H7 (cell line): ENCODE data around the gene NDUFB5. TPM values are rescaled to one million over a fixed set of nuclear protein-coding genes. Genes with fewer than 3 reads are reported as not detected.
A peak's percentile ranks its signal among the peaks of the same experiment; 100 is the strongest.

Experiments used
- DNase-seq: peaks from one replicate; pipeline ENCODE4 v3.0.0; 2012
- H3K27me3 ChIP-seq: 2 replicates; pipeline ENCODE4 v1.6.0; 2011; ENCODE audit warnings: mild to moderate bottlenecking, low read length; ENCODE audit not compliant: control insufficient read depth, insufficient read depth
- H3K36me3 ChIP-seq: replicated peaks from 2 replicates; pipeline ENCODE4 v1.5.1; 2011; ENCODE audit warnings: low read length; ENCODE audit not compliant: control insufficient read depth, insufficient read depth
- H3K4me3 ChIP-seq: 2 replicates; pipeline ENCODE4 v1.5.1; 2011; ENCODE audit warnings: low read depth, mild to moderate bottlenecking, control low read depth, low read length, moderate library complexity; ENCODE audit not compliant: insufficient read depth
- total RNA-seq: library from RNA; depleted of rRNA; stranded (reverse); fragments of >200 nt; shearing (Covaris generic); gene quantifications from 2 replicates; pipeline ENCODE4 v1.2.3, GENCODE V29; 2014

Gene NDUFB5
- total RNA-seq, 1 experiment from 2014 or later: 172 TPM

DNA sequence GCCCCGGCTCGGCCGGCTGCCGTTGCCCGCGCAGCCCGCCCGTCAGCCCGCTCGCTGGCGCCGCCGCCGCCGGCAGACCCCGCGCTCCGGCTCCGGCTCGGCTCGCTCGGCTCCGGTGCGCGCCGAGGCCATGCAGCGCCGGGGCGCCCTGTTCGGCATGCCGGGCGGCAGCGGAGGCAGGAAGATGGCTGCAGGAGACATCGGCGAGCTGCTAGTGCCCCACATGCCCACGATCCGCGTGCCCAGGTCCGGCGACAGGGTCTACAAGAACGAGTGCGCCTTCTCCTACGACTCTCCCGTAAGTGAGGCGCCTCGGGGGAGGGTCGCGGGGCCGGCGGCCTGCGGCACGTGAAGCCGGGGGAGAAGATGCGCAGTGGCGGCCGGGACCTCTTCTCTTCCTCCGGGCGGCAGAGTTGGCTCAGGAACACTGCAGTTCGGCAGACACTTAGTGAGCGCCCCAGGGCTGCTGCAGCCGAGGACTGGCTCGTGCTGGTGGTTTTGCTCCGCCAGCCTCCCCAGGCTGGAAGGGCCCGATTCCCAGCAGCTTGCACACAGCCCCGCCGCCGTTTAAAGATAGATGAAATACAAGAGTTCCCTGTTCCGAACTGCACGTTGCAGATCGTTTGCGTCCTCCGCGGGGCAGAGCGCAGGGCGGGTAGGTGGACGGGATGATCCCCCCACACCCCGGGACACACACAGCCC is 48.7 kb downstream of the NDUFB5 start:
- no peaks in the 10 kb centered on the region for H3K27me3 ChIP-seq
- peak overlapping the region; percentile 93 for H3K4me3 ChIP-seq
- H3K36me3 ChIP-seq: no peaks in the 10 kb centered on the region
- peak; percentile 81 for DNase-seq

DNA sequence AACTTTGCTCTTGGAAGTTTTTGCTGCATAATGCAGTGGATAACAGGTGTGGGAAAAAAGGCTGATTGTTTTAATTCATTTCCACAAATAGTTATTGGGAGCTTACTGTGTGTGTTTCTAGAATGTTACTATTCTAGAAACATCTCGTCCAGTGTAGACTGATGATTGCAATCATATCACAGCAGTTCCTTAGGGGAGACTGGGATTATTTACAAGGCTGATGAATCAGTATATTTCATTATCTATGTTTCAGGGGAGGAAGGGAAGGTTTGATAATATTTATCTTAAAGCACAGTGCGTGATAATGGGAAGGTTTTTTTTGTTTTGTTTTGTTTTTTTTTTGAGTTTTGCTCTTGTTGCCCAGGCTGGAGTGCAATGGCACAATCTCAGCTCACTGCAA is 50.6 kb downstream of the NDUFB5 start:
- no peak for DNase-seq
- H3K27me3 ChIP-seq: no peaks in the 10 kb centered on the region
- no peak overlapping the region for H3K4me3 ChIP-seq
- H3K36me3 ChIP-seq: no peaks in the 10 kb centered on the region

DNA sequence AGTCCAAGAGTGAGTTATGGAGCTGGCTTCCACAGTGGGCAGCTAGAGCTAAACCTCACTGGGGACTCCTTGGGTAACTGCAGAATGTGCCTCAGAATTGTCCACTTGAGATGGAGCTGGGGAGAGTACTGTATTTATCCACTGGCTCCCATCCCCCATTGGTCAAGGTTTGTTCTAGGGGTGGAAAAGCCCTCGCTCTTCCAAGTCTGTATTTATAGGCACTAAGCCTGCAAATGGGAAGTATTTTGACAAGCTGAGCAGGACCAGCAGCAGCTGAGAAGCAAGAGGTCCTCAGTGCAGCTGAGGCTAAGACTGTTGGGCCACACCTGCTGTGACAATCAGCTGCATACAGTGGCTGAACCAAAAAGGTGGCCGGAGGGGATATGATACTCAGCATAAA is 54.0 kb downstream of the NDUFB5 start:
- Histone ChIP-seq H3K27me3 (no peaks in the 10 kb centered on the region), H3K36me3 (no peaks in the 10 kb centered on the region), H3K4me3 (no peak overlapping the region)
- no peak for DNase-seq

DNA sequence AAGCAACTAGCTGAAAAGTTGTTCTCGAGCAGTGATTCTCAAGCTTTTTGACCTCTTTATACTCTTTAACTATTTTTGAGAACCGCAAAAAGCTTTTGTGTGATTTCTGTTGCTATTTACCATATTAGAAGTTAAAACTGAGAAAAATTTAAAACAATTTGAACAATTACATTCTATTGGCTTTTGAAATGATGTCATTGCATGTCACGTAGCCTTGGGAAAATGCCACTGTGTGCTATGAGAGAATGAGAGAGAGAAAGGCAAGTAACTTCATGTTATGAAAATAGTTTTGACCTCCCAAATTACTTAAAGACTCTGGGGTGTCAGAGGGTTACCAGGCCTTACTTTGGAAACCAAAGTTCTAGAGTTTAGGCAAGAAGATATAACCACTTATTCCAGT is 56.3 kb downstream of the NDUFB5 start:
- H3K36me3 ChIP-seq: no peaks in the 10 kb centered on the region
- H3K4me3 ChIP-seq: no peak overlapping the region
- DNase-seq: no peak
- no peaks in the 10 kb centered on the region for H3K27me3 ChIP-seq

DNA sequence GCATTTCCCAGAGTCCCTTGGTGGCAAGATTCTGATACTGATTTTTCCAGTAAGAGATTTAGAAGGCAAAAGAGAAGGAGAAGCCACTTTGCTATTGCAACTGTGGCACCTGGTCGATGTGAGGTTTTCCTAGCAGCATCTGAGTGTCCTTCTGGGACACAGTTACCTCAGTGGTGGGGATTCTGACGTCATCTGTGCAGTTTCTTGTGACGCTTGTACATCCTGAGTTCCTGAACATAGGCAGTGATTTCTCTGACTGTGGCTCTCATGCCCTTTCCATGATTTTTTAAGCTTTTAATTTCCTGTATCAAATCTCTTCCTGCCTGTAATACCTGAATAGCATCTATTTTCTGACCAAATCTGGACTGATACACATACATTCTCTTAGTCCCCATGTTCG is 57.2 kb downstream of the NDUFB5 start:
- DNase-seq: no peak
- Histone ChIP-seq H3K36me3 (no peaks in the 10 kb centered on the region), H3K27me3 (no peaks in the 10 kb centered on the region), H3K4me3 (no peak overlapping the region)

DNA sequence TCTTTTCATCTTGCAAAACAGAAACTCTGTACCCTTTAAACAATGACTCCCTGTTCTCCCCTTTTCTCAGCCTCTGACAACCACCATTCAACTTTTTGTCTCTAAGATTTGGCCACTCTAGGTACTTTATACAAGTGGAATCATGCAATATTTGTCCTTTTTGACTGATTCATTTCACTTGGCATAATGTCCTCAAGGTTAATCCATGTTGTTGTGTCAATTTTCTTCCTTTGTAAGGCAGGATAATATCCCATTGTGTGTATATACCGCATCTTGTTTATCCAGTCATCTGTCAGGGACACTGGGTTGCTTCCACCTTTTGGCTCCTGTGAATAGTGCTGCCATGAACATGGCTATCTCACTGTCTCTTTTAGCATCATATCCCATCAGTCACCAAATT is 58.5 kb downstream of the NDUFB5 start:
- Histone ChIP-seq H3K36me3 (no peaks in the 10 kb centered on the region; the same call in 1 of the 2 replicates), H3K27me3 (no peaks in the 10 kb centered on the region), H3K4me3 (no peak overlapping the region)
- no peak for DNase-seq

DNA sequence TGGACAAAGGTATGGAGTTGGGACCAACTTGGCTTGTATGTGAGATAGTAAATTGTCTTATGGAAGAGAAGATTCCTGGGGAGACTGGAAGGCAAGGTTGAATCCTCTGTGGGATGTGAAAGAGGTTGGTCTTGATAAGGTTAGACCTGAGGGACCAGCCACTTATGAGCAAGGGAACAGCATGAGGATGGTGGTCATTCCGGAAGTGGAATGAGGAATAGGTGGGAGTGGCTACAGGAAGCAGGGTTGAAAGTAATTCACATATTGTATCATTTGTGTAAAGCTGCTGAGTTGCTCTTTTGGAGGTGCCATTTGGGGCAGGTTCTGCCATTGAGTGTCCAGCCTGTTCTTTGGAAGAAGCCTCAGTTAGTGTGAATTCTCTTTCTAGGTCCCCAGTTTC is 61.4 kb downstream of the NDUFB5 start:
- H3K4me3 ChIP-seq: no peak overlapping the region
- H3K27me3 ChIP-seq: no peaks in the 10 kb centered on the region
- no peak for DNase-seq
- H3K36me3 ChIP-seq: no peaks in the 10 kb centered on the region; the same call in 1 of the 2 replicates

DNA sequence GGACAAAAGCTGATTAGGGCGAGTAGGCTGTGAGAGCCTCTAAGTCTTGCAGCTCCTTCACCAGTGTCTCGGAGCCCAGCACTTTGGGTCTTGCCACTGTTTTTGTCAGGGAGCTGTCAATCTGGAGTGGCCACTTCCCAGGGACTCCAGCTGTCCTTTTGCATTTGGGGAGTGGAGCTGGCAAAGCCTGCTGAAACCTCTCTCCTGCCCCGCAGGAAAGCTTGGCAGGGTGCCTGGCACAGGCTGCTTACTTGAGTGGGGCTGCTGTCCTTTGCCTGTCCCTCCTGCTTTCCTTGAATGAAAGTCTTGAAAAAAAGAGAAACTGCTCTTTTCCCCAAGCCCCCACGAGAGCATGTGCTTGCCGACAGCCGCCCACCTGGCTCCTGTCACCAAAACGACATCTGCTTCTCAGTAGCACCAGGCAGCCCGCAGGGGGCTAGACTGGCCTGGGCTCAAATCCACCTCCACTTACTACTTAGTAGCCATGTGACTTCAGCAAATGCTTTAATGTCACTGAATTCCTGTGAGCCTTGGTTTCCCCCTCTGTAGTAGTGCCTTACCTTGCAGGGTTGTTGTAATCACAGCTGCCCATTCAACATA is 61.9 kb downstream of the NDUFB5 start:
- no peaks in the 10 kb centered on the region for H3K27me3 ChIP-seq
- H3K36me3 ChIP-seq: no peaks in the 10 kb centered on the region; the same call in 1 of the 2 replicates
- H3K4me3 ChIP-seq: no peak overlapping the region
- DNase-seq: no peak

DNA sequence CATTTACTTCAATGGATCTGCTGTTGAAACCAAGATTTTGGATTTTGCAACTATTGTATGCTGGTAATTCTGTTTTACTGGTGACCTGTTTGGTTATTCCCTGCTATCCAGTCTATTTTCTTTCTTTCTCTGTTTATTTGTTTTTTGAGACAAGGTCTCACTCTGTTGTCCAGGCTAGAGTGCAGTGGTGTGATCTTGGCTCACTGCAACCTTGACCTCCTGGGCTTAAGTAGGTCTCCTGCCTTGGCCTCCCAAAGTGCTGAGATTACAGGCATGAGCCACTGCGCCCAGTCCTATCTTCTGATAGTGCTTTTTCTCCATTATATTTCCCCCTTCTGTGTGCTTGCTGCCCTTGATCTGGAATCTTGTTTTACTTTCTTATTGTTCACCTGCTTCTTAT is 63.8 kb downstream of the NDUFB5 start:
- no peak for DNase-seq
- no peaks in the 10 kb centered on the region; the same call in 1 of the 2 replicates for H3K36me3 ChIP-seq
- H3K27me3 ChIP-seq: no peaks in the 10 kb centered on the region
- no peak overlapping the region for H3K4me3 ChIP-seq

DNA sequence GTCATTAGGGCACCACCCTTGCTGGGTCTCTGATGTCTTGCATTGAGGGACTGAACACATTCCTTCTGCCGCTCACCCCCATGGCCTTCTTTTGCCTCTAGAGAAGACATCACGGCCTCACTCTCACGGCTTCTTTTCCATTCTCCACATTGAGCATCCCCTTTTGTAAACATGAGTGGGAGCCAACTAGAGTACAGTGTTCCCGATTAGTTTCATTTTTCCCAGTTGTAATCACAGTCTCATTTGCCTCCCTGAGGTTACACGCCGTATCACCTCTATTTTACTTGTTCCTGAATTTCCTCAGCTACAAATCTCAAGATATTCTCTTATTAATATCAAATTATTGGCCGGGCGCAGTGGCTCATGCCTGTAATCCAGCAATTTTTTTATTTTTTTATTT is 65.7 kb downstream of the NDUFB5 start:
- DNase-seq: no peak
- no peak overlapping the region for H3K4me3 ChIP-seq
- H3K27me3 ChIP-seq: no peaks in the 10 kb centered on the region
- no peaks in the 10 kb centered on the region; the same call in 1 of the 2 replicates for H3K36me3 ChIP-seq

DNA sequence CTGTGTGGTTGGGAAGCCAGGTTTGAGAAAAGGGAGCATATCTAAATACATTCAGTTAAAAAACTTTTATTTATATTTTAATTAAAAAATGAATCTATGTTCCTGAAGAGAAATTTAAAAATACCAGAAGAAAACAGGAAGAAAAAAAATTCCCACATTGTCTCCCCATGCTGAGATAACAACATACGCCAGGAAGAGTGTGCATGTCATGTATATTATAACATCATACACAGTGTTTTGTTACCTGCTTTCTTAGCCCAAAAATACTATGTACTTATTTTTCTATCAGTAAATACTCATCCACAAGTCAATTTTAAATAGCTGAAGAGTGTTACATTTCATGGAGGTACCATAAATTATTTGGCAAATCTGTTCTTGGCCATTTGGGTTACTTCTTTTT is 66.7 kb downstream of the NDUFB5 start:
- Histone ChIP-seq H3K36me3 (no peaks in the 10 kb centered on the region; the same call in 1 of the 2 replicates), H3K4me3 (no peak overlapping the region), H3K27me3 (no peaks in the 10 kb centered on the region)
- no peak for DNase-seq

DNA sequence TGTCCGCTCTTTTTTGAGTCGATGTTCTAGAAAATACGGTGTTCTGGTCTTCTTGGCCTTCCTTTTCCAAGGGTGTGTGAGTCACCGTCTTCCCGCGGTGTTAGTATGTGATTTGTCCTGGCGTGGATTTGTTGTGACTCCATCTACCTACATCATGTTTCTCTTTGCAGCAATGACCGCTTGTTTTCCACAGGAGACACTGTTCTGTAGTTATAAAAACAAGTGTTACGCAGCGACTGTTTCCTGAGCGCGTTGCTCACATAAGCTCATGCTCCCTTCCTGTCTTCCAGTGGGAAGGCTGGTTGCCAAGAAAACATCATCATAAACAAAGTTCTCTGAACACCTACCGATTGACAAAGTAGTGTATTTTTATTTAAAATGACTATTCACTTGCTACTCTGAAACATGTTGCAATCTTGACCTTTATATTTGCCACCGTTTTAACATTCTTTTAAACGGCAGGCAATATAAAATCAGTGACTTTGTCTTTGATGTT is 67.2 kb downstream of the NDUFB5 start:
- DNase-seq: no peak
- H3K27me3 ChIP-seq: no peaks in the 10 kb centered on the region

DNA sequence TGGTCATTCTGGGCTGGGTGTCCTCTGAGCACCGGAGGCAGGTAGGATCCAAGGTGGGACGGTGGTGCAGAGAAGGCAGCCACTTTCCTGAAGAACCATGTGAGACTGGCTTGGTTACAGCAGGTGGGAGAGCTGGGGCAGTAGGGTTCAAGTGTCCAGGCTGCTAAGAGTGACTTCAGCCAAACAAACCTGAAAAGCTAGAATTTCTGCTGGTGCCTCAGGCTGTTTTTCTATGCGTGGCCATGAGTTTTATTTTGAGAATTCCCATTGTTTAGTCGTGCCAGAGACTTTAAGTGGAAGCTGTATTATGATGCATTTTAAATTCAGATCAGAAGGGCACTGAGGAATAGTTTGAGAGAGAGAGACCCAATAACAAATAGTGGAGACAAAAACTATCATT is 68.3 kb downstream of the NDUFB5 start:
- no peak for DNase-seq
- no peaks in the 10 kb centered on the region for H3K27me3 ChIP-seq
- H3K36me3 ChIP-seq: no peaks in the 10 kb centered on the region; the same call in 1 of the 2 replicates
- H3K4me3 ChIP-seq: no peak overlapping the region

More for the DNA sequence above, 67.2 kb downstream of the NDUFB5 start:
- Histone ChIP-seq H3K36me3 (no peaks in the 10 kb centered on the region; the same call in 1 of the 2 replicates), H3K4me3 (no peak overlapping the region)

DNA sequence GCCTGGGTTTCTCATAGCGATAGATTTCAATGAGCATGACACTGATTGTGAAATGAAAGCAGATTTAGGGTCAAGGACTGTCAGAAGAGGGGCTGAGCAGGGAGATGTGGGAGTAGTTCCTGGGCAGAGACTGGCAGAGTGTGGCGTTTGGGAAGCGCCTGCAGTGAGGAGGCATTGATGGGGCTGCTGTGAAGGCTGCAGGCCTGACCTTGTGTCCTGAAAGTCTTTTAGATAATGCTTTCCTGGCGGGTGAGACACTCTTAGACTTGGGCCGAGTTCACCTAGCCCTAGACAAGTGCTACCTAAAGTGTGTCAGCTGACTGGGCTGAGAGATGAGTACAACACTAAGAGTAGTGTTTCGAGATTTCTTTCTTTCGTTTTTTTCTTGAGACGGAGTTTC is 68.9 kb downstream of the NDUFB5 start:
- Histone ChIP-seq H3K4me3 (no peak overlapping the region), H3K36me3 (no peaks in the 10 kb centered on the region; the same call in 1 of the 2 replicates), H3K27me3 (no peaks in the 10 kb centered on the region)
- no peak for DNase-seq

DNA sequence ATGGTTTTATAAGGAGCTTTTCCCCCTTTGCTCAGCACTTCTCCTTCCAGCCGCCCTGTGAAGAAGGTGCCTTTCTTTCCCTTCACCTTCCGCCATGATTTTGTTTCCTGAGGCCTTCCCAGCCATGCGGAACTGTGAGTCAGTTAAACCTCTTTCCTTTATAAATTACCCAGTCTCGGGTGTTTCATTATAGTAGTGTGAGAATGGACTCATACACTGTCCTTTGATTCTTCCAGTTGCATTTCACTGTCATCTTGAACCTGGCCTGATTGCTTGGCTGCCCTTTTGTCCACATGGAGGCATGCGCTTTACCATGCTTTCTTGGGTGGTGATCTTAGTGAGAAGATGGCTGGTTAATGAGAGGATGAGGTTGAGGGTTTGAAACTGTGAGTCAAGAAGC is 71.5 kb downstream of the NDUFB5 start:
- Histone ChIP-seq H3K4me3 (no peak overlapping the region), H3K27me3 (no peaks in the 10 kb centered on the region), H3K36me3 (no peaks in the 10 kb centered on the region)
- DNase-seq: no peak
